HepG2 (cell line): ENCODE data around the gene CAMK1D. TPM values are rescaled to one million over a fixed set of nuclear protein-coding genes. Genes with fewer than 3 reads are reported as not detected.

Experiments used
- ATAC-seq: fragments of 200-7000 bp; cut with Tn5 transposase; 3 replicates; pipeline ENCODE4 v1.9.1; 2020; ENCODE audit warnings: mild to moderate bottlenecking, moderate library complexity
- BruUV-seq: library from RNA; stranded (reverse); fragments of 400-500 nt; replicated peaks from 2 replicates; lab custom pipeline; 2021; lab: Mats Ljungman, UMichigan
- CTCF ChIA-PET: fragments of 300-600 bp; formaldehyde crosslinking; extraction: SDS; loops from one replicate; lab custom pipeline; 2021; ENCODE audit warnings: low total read pairs, inconsistent platforms, low intra/inter-chr PET ratio; lab: Yijun Ruan, JAX
- POLR2A ChIA-PET: fragments of 350-600 bp; sonication (Branson Sonifier 250); formaldehyde crosslinking; loops from one replicate; lab custom pipeline; 2020; ENCODE audit warnings: antibody characterized with exemption, inconsistent platforms; lab: Yijun Ruan, JAX
- DNase-seq: peaks from one replicate; pipeline ENCODE4 v3.0.0-alpha.2; 2015; ENCODE audit warnings: low spot score
- FAIRE-seq: peaks from 3 replicates; lab custom pipeline; 2011; peaks lifted over from hg19 to GRCh38; lab: Jason Lieb, UNC
- H2AFZ ChIP-seq: one replicate; pipeline ENCODE4 v1.6.1; 2011; ENCODE audit warnings: low read length, inconsistent platforms
- H3K27ac ChIP-seq: fragments of 300-600 bp; 3 replicates; pipeline ENCODE4 v1.8.0; 2011; ENCODE audit warnings: mixed run types, mild to moderate bottlenecking, mixed read lengths, low read length, inconsistent platforms; ENCODE audit not compliant: insufficient read depth; ENCODE audit errors: extremely low read length
- H3K27me3 ChIP-seq, 2 experiments: fragments of 200-600 bp in 1 of 2; 2 replicates in 1 of 2; 3 replicates in 1 of 2; pipeline versions ENCODE4 v1.6.0 to v1.8.0; 2011; ENCODE audit warnings: low read length in 2 of 2, mild to moderate bottlenecking in 2 of 2, moderate library complexity in 2 of 2, inconsistent platforms in 1 of 2; ENCODE audit not compliant: insufficient read depth in 2 of 2, control insufficient read depth in 1 of 2
- H3K36me3 ChIP-seq, 2 experiments: fragments of 200-600 bp in 1 of 2; replicated peaks in 1 of 2; 2 replicates in 1 of 2; 3 replicates in 1 of 2; pipeline versions ENCODE4 v1.5.1 to v1.8.0; 2011; ENCODE audit warnings: low read length in 2 of 2, inconsistent platforms in 1 of 2; ENCODE audit not compliant: insufficient read depth in 2 of 2, control insufficient read depth in 1 of 2
- H3K4me1 ChIP-seq: 2 replicates; pipeline ENCODE4 v1.5.1; 2012; ENCODE audit warnings: low read length, inconsistent platforms; ENCODE audit not compliant: insufficient read depth
- H3K4me2 ChIP-seq: 2 replicates; pipeline ENCODE4 v1.6.0; 2011; ENCODE audit warnings: low read depth, low read length, inconsistent platforms
- H3K4me3 ChIP-seq, 3 experiments: fragments of 200-600 bp in 1 of 3; sonication (generic), shearing (Covaris generic) in 1 of 3; replicated peaks in 1 of 3; 2 replicates each; pipeline ENCODE4 v1.5.1; 2011 to 2016; ENCODE audit warnings: low read length in 3 of 3, inconsistent platforms in 2 of 3, low read depth in 2 of 3, mild to moderate bottlenecking in 2 of 3, control low read depth in 1 of 3, mixed read lengths in 1 of 3; ENCODE audit not compliant: insufficient read depth in 1 of 3
- H3K79me2 ChIP-seq: one replicate; pipeline ENCODE4 v1.6.1; 2011; ENCODE audit warnings: low read length, inconsistent platforms; ENCODE audit not compliant: insufficient read depth
- H3K9ac ChIP-seq: 2 replicates; pipeline ENCODE4 v1.6.0; 2011; ENCODE audit warnings: mild to moderate bottlenecking, low read depth, low read length, inconsistent platforms; ENCODE audit not compliant: insufficient read depth
- H3K9me3 ChIP-seq: 2 replicates; pipeline ENCODE4 v1.5.1; 2012; ENCODE audit warnings: mild to moderate bottlenecking, low read length
- H4K20me1 ChIP-seq: 2 replicates; pipeline ENCODE4 v1.6.0; 2011; ENCODE audit warnings: inconsistent platforms, mild to moderate bottlenecking, low read length, moderate library complexity; ENCODE audit not compliant: insufficient read depth
- BCL6 ChIP-seq: IDR thresholded peaks from 2 replicates; pipeline ENCODE4 v1.6.1; 2016; ENCODE audit warnings: missing genetic modification reagents, missing compliant biosample characterization
- HNF4G ChIP-seq, 2 experiments: sonication (generic) in 1 of 2; formaldehyde crosslinking in 1 of 2; IDR thresholded peaks; 2 replicates each; pipeline versions ENCODE4 v1.4.0 to v1.6.1; 2011 to 2020; ENCODE audit warnings: borderline replicate concordance in 2 of 2, low read depth in 2 of 2, mild to moderate bottlenecking in 2 of 2, low read length in 1 of 2, missing genetic modification reagents in 1 of 2, moderate library complexity in 1 of 2
- HOXA3 ChIP-seq: sonication (generic); formaldehyde crosslinking; IDR thresholded peaks from 2 replicates; pipeline ENCODE4 v1.5.0; 2020; ENCODE audit warnings: missing genetic modification reagents
- ISX ChIP-seq: sonication (generic); formaldehyde crosslinking; conservative IDR thresholded peaks from 2 replicates; pipeline ENCODE4 v1.5.0; 2020; ENCODE audit warnings: missing genetic modification reagents
- PPARG ChIP-seq: conservative IDR thresholded peaks from 2 replicates; pipeline ENCODE4 v1.6.1; 2016; ENCODE audit warnings: missing biosample characterization, missing genetic modification reagents
- ZKSCAN8 ChIP-seq: IDR thresholded peaks from 2 replicates; pipeline ENCODE4 v1.6.1; 2016; ENCODE audit warnings: borderline replicate concordance, missing genetic modification reagents, missing compliant biosample characterization
- ZNF17 ChIP-seq: sonication (generic); formaldehyde crosslinking; IDR thresholded peaks from 2 replicates; pipeline ENCODE4 v1.5.0; 2020; ENCODE audit warnings: mild to moderate bottlenecking, missing genetic modification reagents
- ZNF260 ChIP-seq: sonication (generic); formaldehyde crosslinking; IDR thresholded peaks from 2 replicates; pipeline ENCODE4 v1.4.0; 2020; ENCODE audit warnings: missing genetic modification reagents, low read depth, mild to moderate bottlenecking, borderline replicate concordance
- ZNF605 ChIP-seq: sonication (generic); formaldehyde crosslinking; IDR thresholded peaks from 2 replicates; pipeline ENCODE4 v1.8.0; 2022; ENCODE audit warnings: mild to moderate bottlenecking, missing genetic modification reagents
- ZNF670 ChIP-seq: sonication (generic); formaldehyde crosslinking; IDR thresholded peaks from 2 replicates; pipeline ENCODE4 v1.8.0; 2022; ENCODE audit warnings: mild to moderate bottlenecking, missing genetic modification reagents, borderline replicate concordance
- WGBS: methylation state at CpG from one replicate; pipeline ENCODE4 v1.1.6; 2017; ENCODE audit warnings: low lambda C conversion rate; 5-methylcytosine and 5-hydroxymethylcytosine counted together
- in situ Hi-C: cut with HindIII; loops from 2 replicates; pipeline ENCODE4 v1.10.0; 2017; ENCODE audit warnings: low pct_unique_long_range_greater_than_20kb; ENCODE audit not compliant: extremely low pct_ligation_motif_present
- intact Hi-C: fragments of 100-400 bp; cut with micrococcal nuclease; formaldehyde crosslinking; loops from one replicate; pipeline ENCODE4 v1.10.0; 2022; ENCODE audit not compliant: unreplicated experiment
- polyA plus RNA-seq, 8 experiments: library from polyadenylated mRNA; depleted of rRNA in 3 of 8; stranded (reverse) in 7 of 8; unstranded in 1 of 8; fragments of >200 nt; fragmentation: Illumina TruSeq in 4 of 8; extraction: Trizol in 4 of 8; gene quantifications; 2 replicates each; pipeline versions ENCODE4 v1.2.1 to v1.2.3, GENCODE V29; 2011 to 2016; ENCODE audit warnings: low read depth in 4 of 8, missing spikeins in 1 of 8, mixed read lengths in 1 of 8; ENCODE audit not compliant: insufficient read depth in 1 of 8
- total RNA-seq, 5 experiments: library from RNA; depleted of rRNA; stranded (reverse); fragments of >200 nt; fragmentation: Illumina TruSeq; extraction: Trizol; gene quantifications; 2 replicates each; pipeline ENCODE4 v1.2.3, GENCODE V29; 2016; ENCODE audit warnings: low read depth in 1 of 5
- TF ChIP-seq, protein P1 (sequence below): sonication (generic); formaldehyde crosslinking; IDR thresholded peaks from 2 replicates; pipeline ENCODE4 v1.4.0; 2020; ENCODE audit warnings: missing genetic modification reagents
- TF ChIP-seq, protein P2 (sequence below): sonication (generic); formaldehyde crosslinking; IDR thresholded peaks from 2 replicates; pipeline ENCODE4 v1.5.1; 2020; ENCODE audit warnings: missing genetic modification reagents, mild to moderate bottlenecking, borderline replicate concordance
- TF ChIP-seq, protein P3 (sequence below): IDR thresholded peaks from 2 replicates; pipeline ENCODE4 v1.6.1; 2018; ENCODE audit warnings: missing genetic modification reagents
- TF ChIP-seq, protein P4 (sequence below): IDR thresholded peaks from 2 replicates; pipeline ENCODE4 v1.6.1; 2016
- TF ChIP-seq, protein P5 (sequence below): sonication (generic); formaldehyde crosslinking; IDR thresholded peaks from 2 replicates; pipeline ENCODE4 v1.4.0; 2020; ENCODE audit warnings: missing genetic modification reagents

CAMK1D gene
- total and polyA plus RNA-seq, 2 of the 13 experiments (the other 11 are each of a cell fraction or from before 2014, with no cell fraction given) = under 0.01 TPM; not detected in 1

DNA sequence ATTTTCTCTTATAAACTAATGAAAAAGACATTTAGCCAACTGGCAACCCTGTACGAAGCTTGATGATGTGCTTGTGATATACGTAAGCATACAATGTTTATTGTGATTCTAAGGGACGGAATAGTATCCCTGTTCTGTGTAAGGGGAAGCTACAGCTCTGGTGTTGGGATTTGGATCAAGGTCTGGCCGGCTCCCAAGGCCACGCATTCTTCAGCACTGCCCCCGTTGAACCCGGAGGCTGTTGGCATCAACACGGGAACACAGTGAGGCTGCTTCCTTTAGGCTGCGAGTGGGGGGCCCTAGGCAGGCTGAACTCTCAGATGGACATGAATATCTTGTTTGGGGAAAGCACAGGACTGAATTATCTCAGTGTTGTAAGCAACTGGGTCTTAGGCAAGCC, 180.6 kb downstream of the CAMK1D start:
- Histone ChIP-seq H3K9ac (no peak overlapping the region), H2AFZ (no peak overlapping the region), H3K4me2 (no peak overlapping the region), H3K27me3 (no peaks in the 10 kb centered on the region; a peak in 1 of 5 replicates), H3K9me3 (no peaks in the 10 kb centered on the region), H3K79me2 (no peaks in the 10 kb centered on the region), H4K20me1 (no peaks in the 10 kb centered on the region), H3K4me1 (no peaks in the 10 kb centered on the region), H3K27ac (no peak overlapping the region), H3K36me3 (no peaks in the 10 kb centered on the region), H3K4me3 (no peak overlapping the region)
- DNase-seq = no peak
- ATAC-seq = no peak
- in situ Hi-C loops = no loop called here
- POLR2A ChIA-PET = no interaction called here
- CTCF ChIA-PET = no interaction called here
- no peak for FAIRE-seq
- WGBS = 43% methylated on average over 4 of the region's 9 CpGs
- no TSS peak for BruUV-seq
- intact Hi-C loops = no loop called here
- TF ChIP-seq, protein P1, sequence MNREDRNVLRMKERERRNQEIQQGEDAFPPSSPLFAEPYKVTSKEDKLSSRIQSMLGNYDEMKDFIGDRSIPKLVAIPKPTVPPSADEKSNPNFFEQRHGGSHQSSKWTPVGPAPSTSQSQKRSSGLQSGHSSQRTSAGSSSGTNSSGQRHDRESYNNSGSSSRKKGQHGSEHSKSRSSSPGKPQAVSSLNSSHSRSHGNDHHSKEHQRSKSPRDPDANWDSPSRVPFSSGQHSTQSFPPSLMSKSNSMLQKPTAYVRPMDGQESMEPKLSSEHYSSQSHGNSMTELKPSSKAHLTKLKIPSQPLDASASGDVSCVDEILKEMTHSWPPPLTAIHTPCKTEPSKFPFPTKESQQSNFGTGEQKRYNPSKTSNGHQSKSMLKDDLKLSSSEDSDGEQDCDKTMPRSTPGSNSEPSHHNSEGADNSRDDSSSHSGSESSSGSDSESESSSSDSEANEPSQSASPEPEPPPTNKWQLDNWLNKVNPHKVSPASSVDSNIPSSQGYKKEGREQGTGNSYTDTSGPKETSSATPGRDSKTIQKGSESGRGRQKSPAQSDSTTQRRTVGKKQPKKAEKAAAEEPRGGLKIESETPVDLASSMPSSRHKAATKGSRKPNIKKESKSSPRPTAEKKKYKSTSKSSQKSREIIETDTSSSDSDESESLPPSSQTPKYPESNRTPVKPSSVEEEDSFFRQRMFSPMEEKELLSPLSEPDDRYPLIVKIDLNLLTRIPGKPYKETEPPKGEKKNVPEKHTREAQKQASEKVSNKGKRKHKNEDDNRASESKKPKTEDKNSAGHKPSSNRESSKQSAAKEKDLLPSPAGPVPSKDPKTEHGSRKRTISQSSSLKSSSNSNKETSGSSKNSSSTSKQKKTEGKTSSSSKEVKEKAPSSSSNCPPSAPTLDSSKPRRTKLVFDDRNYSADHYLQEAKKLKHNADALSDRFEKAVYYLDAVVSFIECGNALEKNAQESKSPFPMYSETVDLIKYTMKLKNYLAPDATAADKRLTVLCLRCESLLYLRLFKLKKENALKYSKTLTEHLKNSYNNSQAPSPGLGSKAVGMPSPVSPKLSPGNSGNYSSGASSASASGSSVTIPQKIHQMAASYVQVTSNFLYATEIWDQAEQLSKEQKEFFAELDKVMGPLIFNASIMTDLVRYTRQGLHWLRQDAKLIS (CRISPR knock-in tag) = no peak
- TF ChIP-seq ZNF605 (CRISPR knock-in tag) (no peak), HNF4G (IDR thresholded peaks at IDR 0.05; ENCODE audit: borderline replicate concordance, low read depth, low read length) (no peak), HNF4G (CRISPR knock-in tag; IDR thresholded peaks at IDR 0.05; ENCODE audit: borderline replicate concordance, low read depth) (no peak), ZKSCAN8 (CRISPR knock-in tag) (no peak), PPARG (CRISPR knock-in tag) (no peak), ZNF670 (CRISPR knock-in tag) (no peak), ZNF260 (no peak), ZNF17 (CRISPR knock-in tag) (no peak), BCL6 (no peak), HOXA3 (CRISPR knock-in tag) (no peak), ISX (CRISPR knock-in tag) (no peak)
- TF ChIP-seq, protein P2, sequence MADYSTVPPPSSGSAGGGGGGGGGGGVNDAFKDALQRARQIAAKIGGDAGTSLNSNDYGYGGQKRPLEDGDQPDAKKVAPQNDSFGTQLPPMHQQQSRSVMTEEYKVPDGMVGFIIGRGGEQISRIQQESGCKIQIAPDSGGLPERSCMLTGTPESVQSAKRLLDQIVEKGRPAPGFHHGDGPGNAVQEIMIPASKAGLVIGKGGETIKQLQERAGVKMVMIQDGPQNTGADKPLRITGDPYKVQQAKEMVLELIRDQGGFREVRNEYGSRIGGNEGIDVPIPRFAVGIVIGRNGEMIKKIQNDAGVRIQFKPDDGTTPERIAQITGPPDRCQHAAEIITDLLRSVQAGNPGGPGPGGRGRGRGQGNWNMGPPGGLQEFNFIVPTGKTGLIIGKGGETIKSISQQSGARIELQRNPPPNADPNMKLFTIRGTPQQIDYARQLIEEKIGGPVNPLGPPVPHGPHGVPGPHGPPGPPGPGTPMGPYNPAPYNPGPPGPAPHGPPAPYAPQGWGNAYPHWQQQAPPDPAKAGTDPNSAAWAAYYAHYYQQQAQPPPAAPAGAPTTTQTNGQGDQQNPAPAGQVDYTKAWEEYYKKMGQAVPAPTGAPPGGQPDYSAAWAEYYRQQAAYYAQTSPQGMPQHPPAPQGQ = no peak
- TF ChIP-seq, protein P3, sequence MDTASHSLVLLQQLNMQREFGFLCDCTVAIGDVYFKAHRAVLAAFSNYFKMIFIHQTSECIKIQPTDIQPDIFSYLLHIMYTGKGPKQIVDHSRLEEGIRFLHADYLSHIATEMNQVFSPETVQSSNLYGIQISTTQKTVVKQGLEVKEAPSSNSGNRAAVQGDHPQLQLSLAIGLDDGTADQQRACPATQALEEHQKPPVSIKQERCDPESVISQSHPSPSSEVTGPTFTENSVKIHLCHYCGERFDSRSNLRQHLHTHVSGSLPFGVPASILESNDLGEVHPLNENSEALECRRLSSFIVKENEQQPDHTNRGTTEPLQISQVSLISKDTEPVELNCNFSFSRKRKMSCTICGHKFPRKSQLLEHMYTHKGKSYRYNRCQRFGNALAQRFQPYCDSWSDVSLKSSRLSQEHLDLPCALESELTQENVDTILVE (CRISPR knock-in tag) = no peak
- TF ChIP-seq, protein P4, sequence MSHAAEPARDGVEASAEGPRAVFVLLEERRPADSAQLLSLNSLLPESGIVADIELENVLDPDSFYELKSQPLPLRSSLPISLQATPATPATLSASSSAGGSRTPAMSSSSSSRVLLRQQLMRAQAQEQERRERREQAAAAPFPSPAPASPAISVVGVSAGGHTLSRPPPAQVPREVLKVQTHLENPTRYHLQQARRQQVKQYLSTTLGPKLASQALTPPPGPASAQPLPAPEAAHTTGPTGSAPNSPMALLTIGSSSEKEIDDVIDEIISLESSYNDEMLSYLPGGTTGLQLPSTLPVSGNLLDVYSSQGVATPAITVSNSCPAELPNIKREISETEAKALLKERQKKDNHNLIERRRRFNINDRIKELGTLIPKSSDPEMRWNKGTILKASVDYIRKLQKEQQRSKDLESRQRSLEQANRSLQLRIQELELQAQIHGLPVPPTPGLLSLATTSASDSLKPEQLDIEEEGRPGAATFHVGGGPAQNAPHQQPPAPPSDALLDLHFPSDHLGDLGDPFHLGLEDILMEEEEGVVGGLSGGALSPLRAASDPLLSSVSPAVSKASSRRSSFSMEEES = no peak
- TF ChIP-seq, protein P5, sequence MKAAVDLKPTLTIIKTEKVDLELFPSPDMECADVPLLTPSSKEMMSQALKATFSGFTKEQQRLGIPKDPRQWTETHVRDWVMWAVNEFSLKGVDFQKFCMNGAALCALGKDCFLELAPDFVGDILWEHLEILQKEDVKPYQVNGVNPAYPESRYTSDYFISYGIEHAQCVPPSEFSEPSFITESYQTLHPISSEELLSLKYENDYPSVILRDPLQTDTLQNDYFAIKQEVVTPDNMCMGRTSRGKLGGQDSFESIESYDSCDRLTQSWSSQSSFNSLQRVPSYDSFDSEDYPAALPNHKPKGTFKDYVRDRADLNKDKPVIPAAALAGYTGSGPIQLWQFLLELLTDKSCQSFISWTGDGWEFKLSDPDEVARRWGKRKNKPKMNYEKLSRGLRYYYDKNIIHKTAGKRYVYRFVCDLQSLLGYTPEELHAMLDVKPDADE (CRISPR knock-in tag) = no peak
